ENCODE results near the gene GID4.

Gene GID4

GRCh38 chr17:18016426-18016825, 22.8 kb upstream of the GID4 start:
- DNase-seq (ENCODE audit: low read depth in 2 of 2), result no peak

GRCh38 chr17:18017958-18018357, 21.2 kb upstream of the GID4 start:
- no peak for DNase-seq (ENCODE audit: low read depth in 2 of 2)

- no peak for DNase-seq (ENCODE audit: low read depth in 2 of 2)
These were observed 20.7 kb upstream of the GID4 start for GRCh38 chr17:18018411-18018921.

DNA sequence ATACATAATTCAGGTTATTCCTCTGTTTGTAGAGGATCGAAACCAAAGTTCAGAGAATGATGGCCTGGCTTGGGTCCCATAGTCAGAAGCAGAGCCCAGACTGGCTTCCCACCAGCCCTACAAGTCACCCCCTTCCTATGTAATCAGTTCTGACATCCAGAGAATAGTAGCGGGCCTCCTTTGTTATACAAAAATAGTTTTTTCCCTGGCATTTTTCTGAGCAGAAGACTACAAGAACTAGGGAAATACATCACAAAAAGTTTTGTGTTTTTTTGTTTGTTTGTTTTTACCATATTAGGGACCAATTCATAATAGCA, 19.4 kb upstream of the GID4 start:
- no peak for DNase-seq (ENCODE audit: low read depth in 2 of 2)

DNA sequence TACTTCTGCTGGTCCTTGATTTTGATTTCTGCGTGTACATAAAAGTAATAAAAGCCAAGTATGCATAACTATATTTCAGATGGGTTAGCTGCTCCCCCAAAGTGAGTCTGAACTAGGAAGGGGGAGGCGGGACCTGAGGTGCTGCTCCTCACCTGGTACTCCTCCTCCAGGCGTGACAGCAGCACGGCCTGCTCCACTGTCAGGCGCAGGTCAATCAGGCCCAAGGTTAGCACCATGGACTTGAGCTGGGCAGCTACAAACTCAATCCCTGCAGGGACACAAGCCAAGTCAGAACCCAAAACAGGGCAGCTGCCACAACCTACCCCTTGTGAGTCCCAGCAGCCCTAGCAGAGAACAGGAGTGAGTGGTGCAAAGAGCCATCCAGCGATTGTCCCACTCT, 18.2 kb upstream of the GID4 start:
- DNase-seq (ENCODE audit: low read depth in 2 of 2), result no peak

DNA sequence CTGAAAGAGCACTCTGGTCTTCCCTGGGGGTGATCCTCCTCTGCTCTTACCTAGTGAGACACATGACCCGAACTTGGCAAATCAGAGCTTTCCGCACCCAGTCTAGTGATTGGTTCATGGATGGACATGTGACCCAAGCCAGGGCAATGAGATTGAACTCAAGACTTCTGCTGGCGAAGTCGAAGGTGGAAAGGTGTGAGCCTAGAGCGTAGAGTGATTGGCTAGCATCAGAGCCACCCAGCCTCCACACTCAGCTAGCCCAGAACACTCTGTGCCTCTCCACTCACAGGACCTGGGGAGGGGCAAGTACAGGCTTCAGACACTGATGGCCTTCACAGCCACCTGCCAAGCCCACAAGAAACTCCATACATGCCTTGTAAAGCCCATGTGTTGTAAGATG, 17.8 kb upstream of the GID4 start:
- no peak for DNase-seq (ENCODE audit: low read depth in 2 of 2)

- DNase-seq (ENCODE audit: low read depth in 2 of 2), result peak in 1 of 2 donors; percentile 17
These were observed 13.8 kb upstream of the GID4 start for GRCh38 chr17:18025241-18025944.

DNA sequence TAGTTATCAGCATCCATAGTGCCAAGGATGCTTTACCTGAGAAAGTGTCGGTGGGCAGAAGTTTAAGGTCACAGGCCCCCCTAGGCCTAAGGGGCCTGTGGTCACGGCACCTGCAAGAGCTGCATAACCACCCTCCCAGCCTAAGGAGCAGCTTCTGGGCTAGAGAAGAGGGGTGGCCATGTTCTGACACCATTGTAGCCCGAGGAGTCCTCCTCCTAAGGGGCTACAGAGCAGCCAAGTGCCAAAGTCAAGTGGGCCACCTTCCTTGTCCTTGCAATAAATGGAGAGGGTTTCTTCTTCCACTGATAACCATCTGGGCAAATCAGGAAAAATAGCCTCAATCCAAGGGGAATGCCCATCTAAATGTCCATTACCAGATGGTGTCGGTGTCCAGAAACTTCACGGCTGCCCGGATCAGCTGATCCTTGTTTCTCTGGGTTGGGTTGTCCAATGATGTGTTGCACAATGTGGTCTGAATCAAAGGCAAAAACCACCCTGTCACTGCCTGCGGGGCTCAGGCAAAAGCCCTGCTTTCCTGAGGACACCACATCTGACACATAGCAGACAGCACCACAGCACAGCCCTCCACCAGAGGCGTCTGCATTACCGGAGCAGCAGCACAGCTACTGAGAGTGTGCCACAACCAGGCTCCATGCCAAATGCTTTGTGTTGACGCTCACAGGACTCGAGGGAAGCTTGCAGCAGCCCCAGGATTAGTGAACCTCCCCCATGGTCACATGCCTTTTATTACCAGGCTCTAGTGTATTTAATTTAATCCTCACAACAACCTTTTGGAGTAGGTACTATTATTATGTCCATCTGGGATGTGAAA, 13.0 kb upstream of the GID4 start:
- no peak for DNase-seq (ENCODE audit: low read depth in 2 of 2)

GRCh38 chr17:18027280-18027679, 11.9 kb upstream of the GID4 start:
- no peak for DNase-seq (ENCODE audit: low read depth in 2 of 2)

GRCh38 chr17:18028114-18028951, 10.9 kb upstream of the GID4 start:
- no peak for DNase-seq (ENCODE audit: low read depth in 2 of 2)

DNA sequence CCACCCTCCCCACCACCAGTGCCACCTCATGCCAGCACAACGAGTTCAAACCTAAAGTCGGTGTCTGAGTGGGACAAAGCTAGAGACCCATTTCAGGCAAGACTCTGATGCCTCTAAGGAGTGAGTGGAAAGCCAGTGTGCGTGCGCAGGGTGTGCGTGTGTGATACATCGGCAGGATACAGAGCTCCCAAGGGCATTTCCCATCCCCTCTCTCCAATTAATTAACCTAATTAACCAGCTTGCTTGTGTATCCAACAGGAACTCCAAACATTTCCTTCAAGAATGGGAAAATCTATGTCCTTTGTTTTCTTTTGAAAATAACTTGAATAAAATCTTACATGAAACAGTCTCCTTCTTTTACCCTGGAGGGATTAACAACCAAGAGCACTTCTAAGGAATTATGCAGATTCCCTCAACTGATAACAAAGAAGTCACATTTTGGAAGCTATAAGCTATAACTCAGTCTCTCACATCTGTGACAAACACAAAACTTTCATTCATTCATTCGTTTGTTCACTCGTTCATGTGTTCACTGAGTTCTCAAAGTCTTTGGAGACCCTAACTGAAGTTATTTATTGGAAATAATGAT, 10.2 kb upstream of the GID4 start:
- DNase-seq (ENCODE audit: low read depth in 2 of 2), result no peak

GRCh38 chr17:18031955-18032354, 7.3 kb upstream of the GID4 start:
- DNase-seq (ENCODE audit: low read depth in 2 of 2), result no peak

GRCh38 chr17:18033442-18034099, 5.6 kb upstream of the GID4 start:
- DNase-seq (ENCODE audit: low read depth in 2 of 2), result peak in 1 of 2 donors; percentile 37

DNA sequence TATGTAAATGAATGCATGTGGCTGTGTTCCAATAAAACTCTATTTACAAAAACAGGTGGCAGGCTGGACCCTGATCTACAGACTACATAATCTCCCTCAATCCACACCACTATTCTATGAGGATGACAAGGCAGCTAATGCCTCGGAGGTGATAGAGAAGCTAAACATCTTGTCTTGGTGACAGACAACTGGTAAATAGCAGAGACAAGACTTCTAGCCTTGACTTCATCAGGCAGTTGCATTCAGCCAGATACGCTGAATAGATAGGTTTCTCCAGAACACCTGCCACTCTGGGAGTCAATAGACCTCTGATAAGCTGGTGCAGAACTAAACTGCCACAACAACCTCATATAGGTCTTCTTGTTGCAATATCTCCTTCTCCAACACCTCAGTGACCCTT, 3.5 kb upstream of the GID4 start:
- DNase-seq (ENCODE audit: low read depth in 2 of 2), result no peak

DNA sequence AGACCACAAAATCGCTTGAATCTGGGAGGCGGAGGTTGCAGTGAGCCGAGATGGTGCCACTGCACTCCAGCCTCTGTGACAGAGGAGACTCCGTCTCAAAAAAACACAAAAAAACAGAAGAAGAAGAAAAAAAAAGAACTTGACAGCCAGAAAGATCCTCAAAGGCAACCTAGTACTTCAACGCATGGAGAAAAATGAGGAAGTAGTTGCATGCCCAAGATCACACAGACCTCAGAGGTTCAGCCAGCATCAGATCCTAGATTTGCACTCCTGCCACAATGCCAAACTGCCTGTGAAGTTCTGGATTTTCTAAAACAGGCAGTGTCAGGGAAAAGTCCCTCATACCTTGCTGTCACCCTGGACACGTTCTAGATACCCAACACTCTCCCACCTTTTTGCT, 1.7 kb upstream of the GID4 start:
- DNase-seq (ENCODE audit: low read depth in 2 of 2), result no peak

- peak in 1 of 2 donors; percentile 19 for DNase-seq (ENCODE audit: low read depth in 2 of 2)
These were observed 908 bp upstream of the GID4 start for GRCh38 chr17:18038149-18038850.

- DNase-seq (ENCODE audit: low read depth in 2 of 2), result no peak
These were observed 490 bp downstream of the GID4 start for GRCh38 chr17:18039535-18040260.

- DNase-seq (ENCODE audit: low read depth in 2 of 2), result no peak
These were observed 1.2 kb downstream of the GID4 start for GRCh38 chr17:18040261-18040858.

GRCh38 chr17:18041776-18042175, 2.6 kb downstream of the GID4 start:
- no peak for DNase-seq (ENCODE audit: low read depth in 2 of 2)

DNA sequence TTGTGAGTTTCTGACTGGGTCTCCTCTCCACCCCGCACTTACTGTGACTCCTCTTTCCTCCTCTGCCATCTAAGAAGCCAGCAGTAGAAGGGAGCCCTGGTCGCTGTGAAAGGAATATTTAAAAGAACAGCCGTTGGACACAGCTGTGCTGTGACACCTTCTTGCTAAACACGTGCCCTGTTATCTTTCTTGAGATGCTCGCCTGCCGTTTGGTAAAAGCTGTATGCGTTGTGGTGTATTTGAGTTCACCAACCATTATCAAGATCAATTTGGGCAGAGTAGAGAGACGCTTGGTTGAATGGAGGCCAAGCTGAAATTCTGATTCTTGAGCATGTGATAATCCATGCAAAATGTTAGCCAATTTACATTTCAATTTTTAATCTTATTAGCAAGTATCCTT, 3.8 kb downstream of the GID4 start:
- no peak for DNase-seq (ENCODE audit: low read depth in 2 of 2)

Measured in stimulated activated CD4-positive, alpha-beta T cell treated with anti-CD3 and anti-CD28 coated beads, Interleukin-15, amount 100 ng/mL, for 48 hours (primary cell).